GM10266 (cell line): ENCODE data around the gene LRCH1.

Source experiments
- DNase-seq: peaks from one replicate; pipeline ENCODE4 v3.0.0; 2012; ENCODE audit errors: extremely low spot score
- TF ChIP-seq, protein P1 (sequence below): IDR thresholded peaks from 2 replicates; pipeline ENCODE4 v1.5.1; 2012; ENCODE audit warnings: mild to moderate bottlenecking, low read depth; ENCODE audit not compliant: control insufficient read depth, insufficient read depth; ENCODE audit errors: missing control alignments

The LRCH1 gene

GRCh38 chr13:46796129-46796514, 243.2 kb downstream of the LRCH1 start:
- DNase-seq = no peak
- TF ChIP-seq, protein P1, sequence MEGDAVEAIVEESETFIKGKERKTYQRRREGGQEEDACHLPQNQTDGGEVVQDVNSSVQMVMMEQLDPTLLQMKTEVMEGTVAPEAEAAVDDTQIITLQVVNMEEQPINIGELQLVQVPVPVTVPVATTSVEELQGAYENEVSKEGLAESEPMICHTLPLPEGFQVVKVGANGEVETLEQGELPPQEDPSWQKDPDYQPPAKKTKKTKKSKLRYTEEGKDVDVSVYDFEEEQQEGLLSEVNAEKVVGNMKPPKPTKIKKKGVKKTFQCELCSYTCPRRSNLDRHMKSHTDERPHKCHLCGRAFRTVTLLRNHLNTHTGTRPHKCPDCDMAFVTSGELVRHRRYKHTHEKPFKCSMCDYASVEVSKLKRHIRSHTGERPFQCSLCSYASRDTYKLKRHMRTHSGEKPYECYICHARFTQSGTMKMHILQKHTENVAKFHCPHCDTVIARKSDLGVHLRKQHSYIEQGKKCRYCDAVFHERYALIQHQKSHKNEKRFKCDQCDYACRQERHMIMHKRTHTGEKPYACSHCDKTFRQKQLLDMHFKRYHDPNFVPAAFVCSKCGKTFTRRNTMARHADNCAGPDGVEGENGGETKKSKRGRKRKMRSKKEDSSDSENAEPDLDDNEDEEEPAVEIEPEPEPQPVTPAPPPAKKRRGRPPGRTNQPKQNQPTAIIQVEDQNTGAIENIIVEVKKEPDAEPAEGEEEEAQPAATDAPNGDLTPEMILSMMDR = no peak

DNA sequence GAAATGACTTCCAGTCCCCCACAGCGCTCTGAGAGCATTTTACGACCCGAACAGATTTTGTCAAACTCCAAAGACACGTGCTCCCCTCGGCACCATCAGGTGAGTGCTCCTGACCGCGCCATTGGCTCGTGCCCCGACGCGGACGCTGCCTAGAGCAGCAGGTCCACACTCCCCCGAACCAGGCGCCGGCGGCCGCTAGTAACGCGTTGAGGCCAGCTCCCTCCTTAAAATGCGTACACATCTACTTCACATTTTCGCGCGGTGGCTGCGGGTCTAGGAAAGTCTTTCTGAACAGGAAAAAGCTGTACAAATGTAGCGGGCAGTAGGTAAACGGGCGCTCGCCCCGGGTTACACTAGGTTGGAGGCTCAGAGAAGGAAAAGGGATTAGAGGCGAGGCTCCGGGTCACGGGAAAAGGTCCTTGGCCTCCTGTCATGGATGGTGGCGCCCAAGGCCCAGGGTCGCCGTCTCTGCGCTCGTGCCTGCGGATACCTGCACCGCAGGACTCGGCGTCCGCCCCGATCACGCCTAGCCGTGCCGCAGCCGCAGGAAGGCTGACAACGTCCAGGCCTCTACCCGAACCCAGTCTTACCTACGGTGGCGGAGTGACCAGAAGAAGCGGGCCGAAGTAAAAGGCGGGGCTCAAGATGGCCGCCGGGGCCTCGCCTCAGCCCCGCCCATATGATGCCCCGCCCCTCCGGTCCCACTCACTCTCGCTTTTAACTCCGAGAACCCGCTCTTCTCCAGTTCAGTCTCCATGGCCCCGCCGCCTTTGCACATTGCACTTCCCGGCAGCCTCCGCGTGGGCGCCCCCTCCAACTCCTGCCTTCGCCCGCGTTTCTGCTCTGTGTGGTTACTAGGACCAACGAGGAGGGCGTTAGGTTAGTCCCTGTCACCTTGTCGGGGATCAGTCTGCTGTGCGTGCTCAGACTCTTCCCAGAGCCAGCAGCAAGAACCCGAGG, 243.8 kb downstream of the LRCH1 start, which contains the start of gene ESD:
Gene ESD, minus strand, starts transcription at position 647 of the 960 bp plus-strand sequence. CDS start 5,748 bp downstream, outside the sequence.
- TF ChIP-seq, protein P1 = no peak
- DNase-seq = peak; percentile 89

DNA sequence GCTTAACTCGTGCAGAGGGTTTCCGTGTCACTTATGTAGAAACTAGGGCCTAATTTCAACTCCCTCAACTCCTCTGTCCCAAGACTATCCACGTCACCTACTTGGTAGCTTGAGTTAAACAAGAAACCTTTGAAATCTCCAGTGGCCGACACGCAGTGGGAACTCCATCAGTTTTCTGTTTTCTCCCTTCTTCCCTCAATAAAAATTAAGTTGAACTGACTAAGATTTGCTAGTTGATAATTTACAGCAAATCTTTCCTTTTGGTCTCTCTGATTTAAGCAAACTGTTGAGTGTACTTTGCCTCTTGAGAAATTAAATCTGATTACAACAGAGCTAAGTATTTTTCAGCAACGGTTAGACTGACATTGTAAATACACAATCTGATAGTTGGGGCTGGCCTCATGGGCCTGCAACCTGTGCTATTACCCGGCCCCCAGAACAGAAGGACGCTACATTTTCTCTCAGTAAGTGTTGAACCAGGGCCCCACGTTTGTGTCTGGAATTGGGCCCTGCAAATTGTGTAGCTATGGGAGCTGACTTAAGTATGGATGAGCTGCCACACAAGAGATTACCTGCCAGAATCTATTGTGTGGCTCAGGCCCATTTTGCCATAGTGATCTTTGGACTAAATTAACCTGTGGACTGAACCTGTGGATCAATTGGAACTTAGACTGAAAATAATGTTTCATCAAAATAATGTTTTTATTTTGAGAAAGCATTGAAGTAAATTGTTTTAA, 244.7 kb downstream of the LRCH1 start:
- TF ChIP-seq, protein P1 = no peak
- no peak for DNase-seq

DNA sequence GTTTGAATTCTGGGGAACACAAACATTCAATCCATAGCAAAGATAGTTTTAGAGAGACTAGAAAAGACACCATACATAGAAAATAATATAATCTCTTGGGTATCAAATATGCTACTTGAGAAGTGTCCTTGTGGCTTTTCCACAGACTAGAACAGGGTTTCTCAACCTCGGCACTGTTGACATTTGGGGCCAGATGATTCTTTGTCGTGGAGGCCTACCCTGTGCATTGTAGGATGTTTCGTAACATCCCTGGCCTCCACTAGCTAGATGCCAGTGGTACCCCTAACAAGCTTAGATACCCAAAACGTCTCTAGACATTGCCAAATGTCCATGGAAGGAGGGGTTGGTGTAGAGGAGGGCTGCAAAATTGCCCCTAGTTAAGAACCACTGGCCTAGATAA, 246.2 kb downstream of the LRCH1 start:
- TF ChIP-seq, protein P1 = no peak
- DNase-seq = no peak

DNA sequence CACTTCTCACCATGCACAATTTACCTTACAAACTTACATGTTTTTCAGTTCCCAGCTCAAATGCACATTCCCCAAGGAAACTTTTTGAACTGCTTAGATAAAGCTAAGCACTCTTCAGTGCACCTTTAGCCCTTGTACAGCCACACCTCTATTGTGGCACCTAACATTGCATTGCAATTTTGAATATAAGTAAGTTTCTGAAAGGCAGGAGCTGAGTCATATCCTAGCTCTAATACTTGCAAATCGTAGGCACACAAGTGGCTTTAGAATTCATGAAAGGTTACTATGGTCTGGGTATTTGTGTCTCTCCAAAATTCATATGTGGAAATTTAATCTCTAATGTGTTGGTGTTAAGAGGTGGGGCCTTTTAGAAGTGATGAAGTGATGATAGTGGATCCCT, 248.9 kb downstream of the LRCH1 start:
- no peak for DNase-seq
- TF ChIP-seq, protein P1 = no peak
